HG03469 (cell line): ENCODE data around the gene KCNH4.
"Not testable (repeated sequence)": the region's sequence is repeated elsewhere in the genome, so short reads cannot be mapped to it uniquely, and the experiment has no call there.

Experiments
- ATAC-seq: cut with Tn5 transposase; IDR thresholded peaks from one replicate; pipeline ENCODE4 v1.9.1; 2021; ENCODE audit warnings: mild to moderate bottlenecking, moderate library complexity, moderate number of reproducible peaks; ENCODE audit not compliant: unreplicated experiment

The KCNH4 gene

DNA sequence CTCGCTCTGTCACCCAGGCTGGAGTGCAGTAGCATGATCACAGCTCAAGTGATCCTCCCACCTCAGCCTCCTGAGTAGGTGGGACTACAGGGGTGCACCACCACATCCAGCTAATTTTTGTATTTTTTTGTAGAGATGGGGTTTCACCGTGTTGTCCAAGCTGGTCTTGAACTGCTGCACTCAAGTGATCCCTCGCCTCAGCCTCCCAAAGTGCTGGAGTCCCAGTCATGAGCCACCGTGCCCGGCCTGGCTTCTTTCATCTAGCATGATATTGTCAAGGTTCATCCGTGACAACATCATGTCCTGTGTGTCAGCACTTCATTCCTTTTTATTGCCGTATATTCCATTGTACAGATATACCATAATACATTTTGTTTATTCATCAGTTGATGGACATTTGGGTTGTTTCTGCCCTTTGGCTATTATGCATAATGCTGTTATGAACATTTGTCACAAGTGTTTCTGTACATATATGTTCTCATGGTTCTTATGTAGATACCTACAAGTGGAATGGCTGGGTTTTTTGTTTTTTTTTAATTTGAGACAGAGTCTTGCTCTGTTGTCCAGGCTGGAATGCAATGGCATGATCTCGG, 16.7 kb upstream of the KCNH4 start:
- ATAC-seq: no peak

DNA sequence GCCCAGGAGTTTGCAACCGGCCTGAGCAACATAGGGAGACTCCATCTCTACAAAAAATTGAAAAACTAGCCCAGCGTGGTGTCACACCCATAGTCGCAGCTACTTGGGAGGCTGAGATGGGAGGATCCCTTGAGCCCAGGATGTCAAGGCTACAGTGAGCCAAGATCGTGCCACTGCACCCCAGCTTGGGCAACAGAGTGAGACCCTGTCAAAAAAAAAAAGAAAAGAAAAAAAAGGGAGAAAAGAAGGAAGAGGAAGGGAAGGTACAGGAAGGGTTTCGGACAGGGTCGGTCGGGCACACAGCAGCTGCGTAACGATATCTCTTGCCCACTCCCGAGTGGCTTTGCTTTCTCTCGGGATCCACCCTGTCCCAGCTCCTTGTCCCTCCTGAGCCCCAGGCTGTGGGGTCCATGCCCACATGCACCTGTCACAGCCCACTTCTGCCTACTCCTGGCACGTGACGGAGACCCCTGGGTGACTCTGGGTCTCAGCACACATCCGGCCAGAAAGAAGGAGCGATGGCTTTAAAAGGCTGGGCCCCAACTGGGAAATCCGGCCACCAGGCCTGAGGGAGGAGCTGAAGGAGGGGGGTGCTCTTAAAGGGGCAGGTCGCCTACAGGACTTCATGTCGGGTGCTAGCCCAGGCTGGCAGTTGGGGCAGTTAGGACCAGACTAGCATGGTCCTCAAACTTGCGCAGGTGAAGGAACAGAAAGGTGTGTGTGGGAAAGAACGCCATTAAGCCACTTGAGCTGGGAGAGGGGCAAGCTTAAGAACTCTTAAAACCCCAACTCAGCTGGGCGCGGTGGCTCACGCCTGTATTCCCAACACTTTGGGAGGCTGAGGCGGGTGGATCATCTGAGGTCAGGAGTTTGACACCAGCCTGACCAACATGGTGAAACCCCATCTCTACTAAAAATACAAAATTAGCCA, 13.3 kb upstream of the KCNH4 start, which contains the start of gene GHDC:
Gene GHDC (minus strand): TSS at position 526 of the 931 bp plus-strand sequence. CDS start 913 bp downstream, outside the sequence.
- ATAC-seq: no peak

- ATAC-seq: no peak
Measured at GRCh38 chr17:42193216-42193968, 12.4 kb upstream of the KCNH4 start.

DNA sequence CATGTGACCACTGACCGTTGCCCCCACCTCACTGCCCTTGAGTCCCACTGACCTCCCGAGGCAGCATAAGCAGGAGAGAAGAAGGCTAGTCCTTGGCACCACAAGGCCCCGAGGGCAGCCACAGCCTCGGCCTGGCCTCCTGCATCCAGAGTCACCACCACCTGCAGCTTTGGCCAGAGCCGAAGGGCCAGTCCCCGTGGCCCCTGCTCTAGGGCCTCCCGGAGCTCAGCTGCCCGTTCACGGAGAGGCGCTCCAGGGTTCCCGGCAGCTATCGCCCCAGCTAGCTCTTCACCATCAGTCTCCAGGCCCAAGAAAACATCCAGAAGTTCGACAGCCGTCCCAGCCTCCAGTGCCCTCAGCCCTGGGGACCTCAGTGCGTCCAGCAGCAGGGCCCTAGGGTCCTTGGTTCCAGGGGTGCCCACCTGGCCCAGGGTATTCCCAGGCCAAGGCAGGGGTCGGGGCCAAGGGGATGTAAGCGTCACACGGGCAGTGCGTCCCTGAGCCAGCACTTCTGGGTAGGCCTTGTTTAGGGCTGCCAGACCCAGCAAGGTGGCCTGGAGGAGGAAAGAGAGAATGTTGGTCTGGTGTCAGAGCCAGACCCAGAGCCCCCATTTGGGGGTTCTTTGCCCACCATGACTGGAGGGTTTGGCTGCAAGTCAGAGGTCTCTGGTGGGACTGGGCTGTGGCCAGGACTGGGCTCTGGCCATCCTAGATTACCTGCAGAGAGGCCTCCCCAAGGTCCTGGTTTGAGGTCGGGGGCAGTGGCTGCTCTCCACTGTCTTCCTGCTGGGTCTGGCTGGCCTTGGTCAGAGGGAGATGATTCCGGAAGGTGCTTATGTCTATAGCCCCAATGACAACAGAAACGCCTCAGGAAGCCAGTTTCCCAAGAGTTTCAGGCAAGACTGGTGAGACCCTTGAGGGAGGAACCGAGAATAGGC, 11.5 kb upstream of the KCNH4 start:
- no peak for ATAC-seq

GRCh38 chr17:42191275-42191608, 10.3 kb upstream of the KCNH4 start:
- no peak for ATAC-seq

- no peak for ATAC-seq
Measured at GRCh38 chr17:42190491-42191274, 9.7 kb upstream of the KCNH4 start.

GRCh38 chr17:42189651-42189965, 8.7 kb upstream of the KCNH4 start:
- no peak for ATAC-seq

GRCh38 chr17:42188749-42189650, 8.1 kb upstream of the KCNH4 start:
- no peak for ATAC-seq

GRCh38 chr17:42187833-42188232, 6.9 kb upstream of the KCNH4 start:
- no peak for ATAC-seq

DNA sequence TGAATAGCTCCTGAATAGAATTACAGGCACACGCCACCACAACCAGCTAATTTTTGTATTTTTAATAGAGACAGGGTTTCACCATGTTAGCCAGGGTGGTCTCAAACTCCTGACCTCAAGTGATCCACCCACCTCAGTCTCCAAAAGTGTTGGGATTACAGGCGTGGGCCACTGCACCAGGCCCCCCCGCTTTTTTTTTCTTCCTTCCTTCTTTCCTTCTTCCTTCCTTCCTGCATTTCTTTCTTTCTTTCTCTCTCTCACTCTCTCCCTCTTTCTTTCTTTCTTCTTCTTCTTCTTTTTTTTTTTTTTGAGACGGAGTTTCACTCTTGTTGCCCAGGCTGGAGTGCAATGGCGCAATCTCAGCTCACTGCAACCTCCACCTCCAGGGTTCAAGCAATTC, 5.2 kb upstream of the KCNH4 start:
- not testable (repeated sequence) for ATAC-seq

DNA sequence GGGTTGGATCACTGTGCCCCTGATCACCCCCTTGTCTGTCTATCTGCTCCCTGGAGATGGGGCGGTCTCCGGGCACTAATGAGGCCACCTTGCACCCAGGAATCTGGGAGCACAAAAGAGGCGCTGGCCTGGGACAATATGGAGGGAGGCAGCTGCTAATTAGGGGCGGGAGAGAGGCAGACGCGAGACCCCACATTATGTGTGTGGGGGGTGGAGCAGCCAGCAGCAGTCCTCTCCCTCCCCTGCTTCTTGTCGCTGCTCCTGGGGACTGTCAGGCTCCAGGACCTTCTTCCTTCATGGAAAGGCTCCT, 4.6 kb upstream of the KCNH4 start:
- no peak for ATAC-seq

DNA sequence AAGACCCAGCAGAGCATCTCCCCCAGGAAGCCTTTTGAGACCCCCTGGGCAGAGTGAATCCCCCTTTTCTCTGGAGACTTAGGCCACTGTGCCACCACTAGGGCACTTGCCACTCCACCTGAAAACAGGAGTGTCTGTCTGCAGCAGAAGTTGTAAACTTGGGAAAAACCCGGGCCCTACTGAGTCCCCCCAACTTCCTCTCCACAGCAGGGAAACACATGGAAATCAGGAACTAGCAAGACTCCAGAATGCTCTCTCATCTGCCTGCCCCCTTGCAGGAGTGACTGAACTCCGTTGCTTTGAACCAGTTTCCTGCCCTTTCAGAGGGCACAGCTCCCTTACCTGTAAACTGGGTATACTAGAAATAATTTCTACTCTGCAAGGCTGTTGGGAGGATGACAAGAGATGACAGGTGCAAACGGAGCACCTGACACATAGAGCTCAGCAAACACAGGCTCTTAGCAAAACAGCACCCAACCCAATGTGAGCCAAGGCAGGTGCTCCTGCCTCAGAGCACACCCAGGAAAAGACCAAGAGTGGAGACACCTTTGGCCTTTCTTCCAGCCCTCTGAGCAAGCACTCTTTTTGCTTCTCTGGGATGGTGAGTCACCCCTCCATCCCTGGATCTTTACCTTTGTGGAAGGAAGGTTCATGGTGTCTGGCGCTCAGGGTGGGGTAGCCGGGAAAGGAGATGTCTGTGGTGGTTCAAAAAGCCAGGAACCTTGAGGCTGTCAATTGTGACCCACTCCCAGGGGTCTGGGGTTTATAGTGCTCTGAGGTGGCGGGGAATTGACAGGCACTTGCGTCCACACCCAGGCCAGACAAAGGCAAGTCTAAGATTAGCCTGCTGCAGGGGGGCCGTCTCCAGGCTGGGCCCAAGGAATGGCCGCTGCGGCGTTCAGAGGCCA, 4.0 kb upstream of the KCNH4 start, which contains the start of gene HCRT:
Gene HCRT (minus strand): TSS at position 740 of the 908 bp plus-strand sequence. CDS start 87 bp downstream, at position 653.
- ATAC-seq: no peak

DNA sequence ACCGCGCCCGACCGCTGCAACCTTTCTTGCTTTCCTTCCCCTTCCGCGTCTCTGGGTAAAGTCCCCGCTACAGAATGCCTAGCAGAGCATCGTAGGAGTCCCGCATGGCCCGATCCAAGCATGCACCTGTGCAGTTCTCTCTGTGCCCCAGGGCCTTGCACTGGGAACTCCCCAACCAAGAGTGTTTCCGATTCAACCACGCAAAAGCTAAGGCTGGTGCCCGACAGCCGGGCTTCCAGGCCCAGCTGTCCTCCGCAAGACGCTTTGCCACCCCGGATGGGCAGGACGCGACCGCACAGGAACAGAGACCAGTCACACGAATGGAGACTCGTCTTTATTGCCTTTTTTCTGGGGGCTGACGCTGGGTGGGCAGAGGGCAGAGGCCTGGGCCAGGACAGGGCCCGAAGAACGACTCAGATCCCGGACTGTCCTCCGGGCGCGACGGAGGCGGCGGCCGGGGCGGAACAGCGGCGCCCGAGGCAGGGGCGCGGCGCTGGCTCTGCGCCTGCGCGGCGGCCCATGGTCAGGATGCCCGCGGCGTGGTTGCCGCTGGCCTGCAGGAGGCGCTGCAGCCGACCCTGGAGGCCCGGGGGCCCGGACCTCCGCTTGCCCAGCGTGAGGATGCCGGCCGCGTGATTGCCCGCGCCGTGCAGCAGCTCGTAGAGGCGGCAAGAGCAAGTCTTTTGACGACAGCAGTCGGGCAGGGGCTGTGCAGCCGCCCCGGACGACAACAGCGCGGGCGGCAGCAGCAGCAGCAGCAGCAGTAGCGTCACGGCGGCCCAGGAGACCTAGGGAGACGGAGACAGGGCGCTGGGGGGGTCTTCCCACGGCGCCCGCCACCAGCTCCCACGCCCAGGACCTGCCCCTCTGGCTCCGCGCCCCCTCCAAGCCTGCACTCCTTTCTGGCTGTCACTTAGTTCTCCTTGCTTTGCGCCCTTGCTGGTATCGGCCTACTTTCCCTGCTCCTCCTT, 3.1 kb upstream of the KCNH4 start:
- ATAC-seq: no peak

DNA sequence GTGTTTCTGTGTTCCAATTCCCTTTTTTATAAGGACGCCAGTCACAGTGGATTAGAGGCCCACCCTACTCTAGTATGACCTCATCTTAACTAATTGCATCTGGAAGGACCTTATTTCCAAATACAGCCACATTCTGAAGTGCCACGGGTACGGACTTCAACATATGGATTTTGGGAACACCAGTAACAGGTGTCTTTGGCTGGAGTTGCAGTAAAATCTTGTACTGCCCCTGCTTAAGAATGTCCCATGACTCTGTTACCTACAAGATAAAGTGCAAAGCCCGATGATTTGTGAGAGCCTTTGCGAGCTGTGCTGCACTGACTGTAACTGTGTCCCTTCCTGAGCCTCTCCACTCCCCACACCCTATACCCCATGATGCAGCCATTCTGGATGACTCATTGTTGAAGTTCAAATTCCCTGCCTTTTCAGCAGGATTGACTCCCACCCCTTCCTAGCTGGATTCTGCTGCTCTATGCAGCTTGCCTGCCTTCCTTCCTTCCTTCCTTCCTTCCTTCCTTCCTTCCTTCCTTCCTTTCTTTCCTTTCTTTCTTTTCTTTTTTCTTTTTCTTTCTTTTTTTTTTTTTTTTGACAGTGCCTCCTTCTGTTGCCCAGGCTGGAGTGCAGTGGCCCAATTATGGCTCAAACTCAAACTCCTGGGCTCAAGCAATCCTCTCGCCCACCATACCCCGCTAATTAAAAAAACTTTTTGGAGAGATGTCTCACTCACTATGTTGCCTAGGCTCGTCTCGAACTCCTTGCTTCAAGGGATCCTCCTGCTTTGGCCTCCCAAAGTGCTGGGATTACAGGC, 2.2 kb upstream of the KCNH4 start:
- ATAC-seq: no peak

DNA sequence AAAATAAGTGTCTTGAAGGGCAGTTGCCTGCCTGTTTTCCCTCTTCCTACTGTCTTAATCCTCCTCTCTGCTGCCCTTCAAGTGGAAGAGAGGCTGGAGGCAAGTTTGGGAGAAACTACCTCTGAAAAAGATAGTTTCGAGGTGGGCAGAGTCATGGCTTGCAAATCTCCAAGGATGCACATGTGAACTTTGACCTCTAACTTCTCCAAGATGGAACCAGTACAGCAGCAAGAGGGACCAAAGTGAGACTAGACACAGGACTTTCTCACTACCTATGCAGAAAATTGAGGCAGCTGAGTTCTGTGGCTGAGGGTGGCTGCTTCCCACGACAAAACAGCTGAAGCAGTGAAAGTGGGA, 887 bp upstream of the KCNH4 start:
- no peak for ATAC-seq

DNA sequence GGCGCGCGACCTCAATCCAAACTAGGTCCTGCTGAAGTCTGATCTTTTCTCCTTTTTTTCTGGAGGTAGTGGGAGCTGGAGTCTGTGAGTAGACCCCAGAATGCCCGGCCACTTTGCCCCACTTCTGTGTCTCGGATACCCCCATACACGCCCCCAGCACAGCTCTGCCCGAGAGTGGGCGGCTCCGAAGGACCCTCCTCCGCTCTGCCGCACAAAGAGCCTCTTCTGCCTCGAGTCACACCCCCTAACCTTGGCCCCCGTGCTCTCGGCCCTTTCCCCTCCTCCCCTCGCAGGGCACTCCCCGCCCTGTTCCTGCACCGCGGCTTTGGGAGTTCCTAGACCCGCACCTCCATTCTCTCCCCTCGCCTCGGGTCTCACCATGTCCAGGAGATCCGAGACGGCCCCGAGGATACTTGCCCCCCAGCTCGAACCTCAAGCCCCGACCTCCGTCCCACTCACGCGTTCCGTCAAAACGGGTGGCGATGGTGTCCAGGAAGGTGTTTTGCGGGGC, 476 bp downstream of the KCNH4 start:
- no peak for ATAC-seq
